ENCODE results near the gene SLC17A9.

DNA sequence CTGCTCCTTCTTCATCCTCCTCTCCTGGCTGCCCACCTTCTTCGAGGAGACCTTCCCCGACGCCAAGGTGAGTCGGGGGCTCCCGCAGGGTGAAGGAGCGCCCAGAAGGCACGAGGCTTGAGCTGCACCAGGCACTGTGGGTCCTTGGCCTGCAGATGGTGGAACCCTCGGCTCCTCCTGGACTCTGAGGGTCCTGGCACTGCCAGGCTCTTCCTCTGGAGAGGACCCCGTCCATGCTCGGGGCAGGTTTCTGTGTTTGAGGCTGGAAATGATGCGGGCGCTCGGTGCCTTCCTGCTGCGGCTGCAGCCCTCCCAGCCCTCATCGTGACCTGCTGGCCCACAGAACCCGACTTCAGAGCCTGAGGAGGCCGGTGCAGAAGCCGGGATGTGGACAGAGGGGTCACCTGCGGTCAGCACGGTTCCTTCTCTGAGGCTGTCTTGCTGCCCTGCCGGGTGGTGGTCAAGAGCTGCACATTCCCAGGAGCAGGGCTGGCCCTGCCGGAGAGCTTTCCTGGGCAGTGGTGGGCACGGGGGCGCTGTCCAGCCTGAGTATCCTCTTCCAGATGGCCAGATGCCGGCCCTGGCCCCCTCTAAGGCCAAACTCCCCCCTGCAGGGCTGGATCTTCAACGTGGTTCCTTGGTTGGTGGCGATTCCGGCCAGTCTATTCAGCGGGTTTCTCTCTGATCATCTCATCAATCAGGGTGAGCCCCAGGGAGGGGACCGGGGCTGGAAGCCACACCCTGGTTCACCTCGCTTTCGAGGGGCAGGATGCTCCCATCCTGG lies 11.3 kb downstream of the SLC17A9 start:
- TF ChIP-seq, protein P1, sequence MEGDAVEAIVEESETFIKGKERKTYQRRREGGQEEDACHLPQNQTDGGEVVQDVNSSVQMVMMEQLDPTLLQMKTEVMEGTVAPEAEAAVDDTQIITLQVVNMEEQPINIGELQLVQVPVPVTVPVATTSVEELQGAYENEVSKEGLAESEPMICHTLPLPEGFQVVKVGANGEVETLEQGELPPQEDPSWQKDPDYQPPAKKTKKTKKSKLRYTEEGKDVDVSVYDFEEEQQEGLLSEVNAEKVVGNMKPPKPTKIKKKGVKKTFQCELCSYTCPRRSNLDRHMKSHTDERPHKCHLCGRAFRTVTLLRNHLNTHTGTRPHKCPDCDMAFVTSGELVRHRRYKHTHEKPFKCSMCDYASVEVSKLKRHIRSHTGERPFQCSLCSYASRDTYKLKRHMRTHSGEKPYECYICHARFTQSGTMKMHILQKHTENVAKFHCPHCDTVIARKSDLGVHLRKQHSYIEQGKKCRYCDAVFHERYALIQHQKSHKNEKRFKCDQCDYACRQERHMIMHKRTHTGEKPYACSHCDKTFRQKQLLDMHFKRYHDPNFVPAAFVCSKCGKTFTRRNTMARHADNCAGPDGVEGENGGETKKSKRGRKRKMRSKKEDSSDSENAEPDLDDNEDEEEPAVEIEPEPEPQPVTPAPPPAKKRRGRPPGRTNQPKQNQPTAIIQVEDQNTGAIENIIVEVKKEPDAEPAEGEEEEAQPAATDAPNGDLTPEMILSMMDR (IDR thresholded peaks at IDR 0.05; ENCODE audit: insufficient read depth, low read depth, low read length) = no peak
- no peak for TF ChIP-seq EZH2 (IDR thresholded peaks at IDR 0.05; ENCODE audit: insufficient read depth, low read length)
